Fibroblast of lung (primary cell): Measurements from ENCODE around the gene SNORC.

Experiments
- EZH2 ChIP-seq: IDR thresholded peaks from 2 replicates; pipeline ENCODE4 v1.5.1; 2012; ENCODE audit warnings: low read length, control low read depth, mild to moderate bottlenecking; ENCODE audit errors: missing control alignments
- TF ChIP-seq, protein P1 (sequence below), 2 donors: IDR thresholded peaks in 1 of 2; conservative IDR thresholded peaks in 1 of 2; 1 replicate in 1 of 2; 2 replicates in 1 of 2; pipeline ENCODE4 v1.5.1; 2011 to 2012; ENCODE audit warnings: low read length in 2 of 2, control low read depth in 1 of 2, inconsistent platforms in 1 of 2, low read depth in 1 of 2, mild to moderate bottlenecking in 1 of 2

GRCh38 chr2:232878855-232879617 lies 9.0 kb downstream of the SNORC start:
- TF ChIP-seq, protein P1, sequence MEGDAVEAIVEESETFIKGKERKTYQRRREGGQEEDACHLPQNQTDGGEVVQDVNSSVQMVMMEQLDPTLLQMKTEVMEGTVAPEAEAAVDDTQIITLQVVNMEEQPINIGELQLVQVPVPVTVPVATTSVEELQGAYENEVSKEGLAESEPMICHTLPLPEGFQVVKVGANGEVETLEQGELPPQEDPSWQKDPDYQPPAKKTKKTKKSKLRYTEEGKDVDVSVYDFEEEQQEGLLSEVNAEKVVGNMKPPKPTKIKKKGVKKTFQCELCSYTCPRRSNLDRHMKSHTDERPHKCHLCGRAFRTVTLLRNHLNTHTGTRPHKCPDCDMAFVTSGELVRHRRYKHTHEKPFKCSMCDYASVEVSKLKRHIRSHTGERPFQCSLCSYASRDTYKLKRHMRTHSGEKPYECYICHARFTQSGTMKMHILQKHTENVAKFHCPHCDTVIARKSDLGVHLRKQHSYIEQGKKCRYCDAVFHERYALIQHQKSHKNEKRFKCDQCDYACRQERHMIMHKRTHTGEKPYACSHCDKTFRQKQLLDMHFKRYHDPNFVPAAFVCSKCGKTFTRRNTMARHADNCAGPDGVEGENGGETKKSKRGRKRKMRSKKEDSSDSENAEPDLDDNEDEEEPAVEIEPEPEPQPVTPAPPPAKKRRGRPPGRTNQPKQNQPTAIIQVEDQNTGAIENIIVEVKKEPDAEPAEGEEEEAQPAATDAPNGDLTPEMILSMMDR (conservative IDR thresholded peaks at IDR 0.05 in 1 of 2, IDR thresholded peaks at IDR 0.05 in 1 of 2; ENCODE audit: low read depth in 1 of 2, low read length in 2 of 2), result no peak
- TF ChIP-seq EZH2, result no peak
